ENCODE data around the gene FGFR4.

FGFR4 gene

GRCh38 chr5:177133096-177133852 lies 46.6 kb downstream of the FGFR4 start, which contains the start of gene NSD1:
NSD1 (plus strand) TSS chr5:177133773; CDS start chr5:177135104, 1,331 bp downstream.
- DNase-seq, result peak; percentile 84 to 87

- DNase-seq, result peak; percentile 13 to 18
Observed at GRCh38 chr5:177133853-177134696, 47.4 kb downstream of the FGFR4 start.

GRCh38 chr5:177134697-177135225 lies 48.0 kb downstream of the FGFR4 start:
- no peak for DNase-seq

GRCh38 chr5:177140312-177140711 lies 53.6 kb downstream of the FGFR4 start:
- no peak for DNase-seq

- no peak for DNase-seq
Observed at GRCh38 chr5:177141496-177141895, 54.8 kb downstream of the FGFR4 start.

- no peak for DNase-seq
Observed at GRCh38 chr5:177142098-177142611, 55.4 kb downstream of the FGFR4 start.

GRCh38 chr5:177142778-177143177 lies 56.1 kb downstream of the FGFR4 start:
- no peak for DNase-seq

GRCh38 chr5:177146891-177147638 lies 60.4 kb downstream of the FGFR4 start:
- DNase-seq, result no peak

Data from activated CD4-positive, alpha-beta T cell treated with anti-CD3 and anti-CD28 coated beads, Interleukin-2, amount 50 U/mL, for 4 hours (primary cell).